Astrocyte of the cerebellum (primary cell): ENCODE results near the gene CHRM2.

ENCODE experiments used
- DNase-seq: peaks from one replicate; pipeline ENCODE4 v3.0.0-alpha.2; 2011; ENCODE audit warnings: low read depth
- H3K4me3 ChIP-seq: 2 replicates; pipeline ENCODE4 v1.5.1; 2011; ENCODE audit warnings: mild to moderate bottlenecking, low read depth, low read length, moderate library complexity
- CTCF ChIP-seq: IDR thresholded peaks from 2 replicates; pipeline ENCODE4 v1.5.1; 2012; ENCODE audit warnings: low read length, low read depth, moderate library complexity, mild to moderate bottlenecking; ENCODE audit errors: missing control alignments
- in situ Hi-C: cut with HindIII; loops from 2 replicates; pipeline ENCODE4 v1.10.0; 2017; ENCODE audit warnings: low sequenced_read_pairs

The CHRM2 gene

GRCh38 chr7:136937436-136937835 lies 69.0 kb downstream of the CHRM2 start:
- no peak overlapping the region for H3K4me3 ChIP-seq
- in situ Hi-C loops: no loop called here
- no peak for DNase-seq

GRCh38 chr7:136938476-136938875 lies 70.0 kb downstream of the CHRM2 start:
- in situ Hi-C loops: no loop called here

More at GRCh38 chr7:136937436-136937835, 69.0 kb downstream of the CHRM2 start:
- TF ChIP-seq CTCF: no peak

GRCh38 chr7:136940122-136940521 lies 71.7 kb downstream of the CHRM2 start:
- no peak for TF ChIP-seq CTCF
- no peak overlapping the region for H3K4me3 ChIP-seq
- DNase-seq: no peak
- in situ Hi-C loops: no loop called here

More at GRCh38 chr7:136938476-136938875, 70.0 kb downstream of the CHRM2 start:
- DNase-seq: no peak
- no peak for TF ChIP-seq CTCF
- H3K4me3 ChIP-seq: no peak overlapping the region

- H3K4me3 ChIP-seq: no peak overlapping the region
- in situ Hi-C loops: no loop called here
- no peak for DNase-seq
- no peak for TF ChIP-seq CTCF
Observed at GRCh38 chr7:136940917-136941316, 72.5 kb downstream of the CHRM2 start.

- no peak overlapping the region for H3K4me3 ChIP-seq
- no peak for DNase-seq
- no peak for TF ChIP-seq CTCF
- in situ Hi-C loops: no loop called here
Observed at GRCh38 chr7:136941816-136942215, 73.4 kb downstream of the CHRM2 start.

GRCh38 chr7:136942401-136942800 lies 73.9 kb downstream of the CHRM2 start:
- no peak for TF ChIP-seq CTCF
- in situ Hi-C loops: no loop called here
- H3K4me3 ChIP-seq: no peak overlapping the region
- DNase-seq: no peak

- in situ Hi-C loops: no loop called here
- no peak overlapping the region for H3K4me3 ChIP-seq
- no peak for TF ChIP-seq CTCF
- no peak for DNase-seq
Observed at GRCh38 chr7:136942994-136943393, 74.5 kb downstream of the CHRM2 start.
